ENCODE measurements around the gene MYO1D. TPM values are rescaled to one million over a fixed set of nuclear protein-coding genes. Genes with fewer than 3 reads are reported as not detected.

MYO1D gene
- total and polyA plus RNA-seq, 2 donors (not counting 3 experiments of a cell fraction or from before 2014, with no cell fraction given) = 37.8 to 85.5 TPM

- Histone ChIP-seq H3K4me1 (ENCODE audit: control insufficient read depth, extremely low read depth, insufficient read depth, low read length) (peaks cover 57% of the 10 kb centered on the region), H3K4me3 (replicated peaks in 1 of 3; ENCODE audit: insufficient read depth in 1 of 3, low read depth in 1 of 3, low read length in 3 of 3) (no peak overlapping the region), H3K27me3 (ENCODE audit: control insufficient read depth in 2 of 2, insufficient read depth in 2 of 2, low read length in 2 of 2) (no peaks in the 10 kb centered on the region), H3K9me3 (replicated peaks; ENCODE audit: control insufficient read depth, insufficient read depth, low read length) (no peaks in the 10 kb centered on the region), H3K27ac (ENCODE audit: insufficient read depth, low read depth, low read length) (peak overlapping the region; percentile 92), H3K79me2 (ENCODE audit: control insufficient read depth, insufficient read depth, low read length) (peaks cover 10% of the 10 kb centered on the region), H3K9me1 (replicated peaks; ENCODE audit: control insufficient read depth, extremely low read depth, insufficient read depth, low read length) (no peaks in the 10 kb centered on the region), H4K20me1 (replicated peaks; ENCODE audit: control insufficient read depth, extremely low read depth, insufficient read depth, low read length) (no peaks in the 10 kb centered on the region), H3K9ac (replicated peaks; ENCODE audit: extremely low read depth, insufficient read depth, low read length) (peak overlapping the region; percentile 36), H2AFZ (ENCODE audit: low read depth, low read length) (no peak overlapping the region), H3K4me2 (ENCODE audit: insufficient read depth, low read length) (peak overlapping the region; percentile 73), H3K36me3 (ENCODE audit: control insufficient read depth in 2 of 2, extremely low read depth in 1 of 2, insufficient read depth in 2 of 2, low read length in 2 of 2) (no peaks in the 10 kb centered on the region)
- no TSS peak for BruUV-seq (replicated peaks)
- dilution Hi-C loops (cut with MboI; ENCODE audit: extremely low pct_ligation_motif_present, low sequenced_read_pairs) (no loop called here), intact Hi-C loops (cut with micrococcal nuclease) (loop anchor here (1.0 to 2.0 kb wide), 4 partner anchors 9 to 83 kb away; partner anchors contain the start of gene MYO1D)
- FAIRE-seq = peak; percentile 15
- ChIA-PET CTCF (interaction anchor here (0.9 to 6.7 kb wide), 14 partner anchors 8 to 117 kb away, joined by 3 to 117 read pairs (median 4); partner anchors contain the start of gene MYO1D), POLR2A (no interaction called here)
- no peak for TF ChIP-seq GATA2 (IDR thresholded peaks at IDR 0.05; ENCODE audit: insufficient read depth, insufficient read length, low read depth, low read length)
- TF ChIP-seq CTCF (IDR thresholded peaks at IDR 0.05; ENCODE audit: extremely low read depth in 1 of 2, insufficient read depth in 1 of 2, low read depth in 1 of 2, low read length in 2 of 2) = no peak
- TF ChIP-seq POLR2A (IDR thresholded peaks at IDR 0.05; ENCODE audit: low read depth, low read length) = no peak
- TF ChIP-seq, protein P1, sequence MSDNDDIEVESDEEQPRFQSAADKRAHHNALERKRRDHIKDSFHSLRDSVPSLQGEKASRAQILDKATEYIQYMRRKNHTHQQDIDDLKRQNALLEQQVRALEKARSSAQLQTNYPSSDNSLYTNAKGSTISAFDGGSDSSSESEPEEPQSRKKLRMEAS (IDR thresholded peaks at IDR 0.05; ENCODE audit: insufficient read depth, insufficient read length) = no peak
- no peak for TF ChIP-seq EZH2 (IDR thresholded peaks at IDR 0.05; ENCODE audit: borderline replicate concordance, low read depth, low read length, severe bottlenecking)
- TF ChIP-seq JUN (IDR thresholded peaks at IDR 0.05; ENCODE audit: borderline replicate concordance, insufficient read depth, insufficient read length, low read depth) = no peak
- peak; percentile 39 for DNase-seq (ENCODE audit: low read depth, low spot score)
These were observed 82.2 kb downstream of the MYO1D start for GRCh38 chr17:32794533-32795246.
